ENCODE measurements around the gene CCDC188. TPM values are rescaled to one million over a fixed set of nuclear protein-coding genes. Genes with fewer than 3 reads are reported as not detected.

The CCDC188 gene
- total and polyA plus RNA-seq, 2 of the 8 experiments (the other 6 are each of a cell fraction or from before 2014, with no cell fraction given): not detected

- TF ChIP-seq, protein P1, sequence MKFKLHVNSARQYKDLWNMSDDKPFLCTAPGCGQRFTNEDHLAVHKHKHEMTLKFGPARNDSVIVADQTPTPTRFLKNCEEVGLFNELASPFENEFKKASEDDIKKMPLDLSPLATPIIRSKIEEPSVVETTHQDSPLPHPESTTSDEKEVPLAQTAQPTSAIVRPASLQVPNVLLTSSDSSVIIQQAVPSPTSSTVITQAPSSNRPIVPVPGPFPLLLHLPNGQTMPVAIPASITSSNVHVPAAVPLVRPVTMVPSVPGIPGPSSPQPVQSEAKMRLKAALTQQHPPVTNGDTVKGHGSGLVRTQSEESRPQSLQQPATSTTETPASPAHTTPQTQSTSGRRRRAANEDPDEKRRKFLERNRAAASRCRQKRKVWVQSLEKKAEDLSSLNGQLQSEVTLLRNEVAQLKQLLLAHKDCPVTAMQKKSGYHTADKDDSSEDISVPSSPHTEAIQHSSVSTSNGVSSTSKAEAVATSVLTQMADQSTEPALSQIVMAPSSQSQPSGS (IDR thresholded peaks at IDR 0.05; ENCODE audit: low read length): no peak
- TF ChIP-seq, protein P2, sequence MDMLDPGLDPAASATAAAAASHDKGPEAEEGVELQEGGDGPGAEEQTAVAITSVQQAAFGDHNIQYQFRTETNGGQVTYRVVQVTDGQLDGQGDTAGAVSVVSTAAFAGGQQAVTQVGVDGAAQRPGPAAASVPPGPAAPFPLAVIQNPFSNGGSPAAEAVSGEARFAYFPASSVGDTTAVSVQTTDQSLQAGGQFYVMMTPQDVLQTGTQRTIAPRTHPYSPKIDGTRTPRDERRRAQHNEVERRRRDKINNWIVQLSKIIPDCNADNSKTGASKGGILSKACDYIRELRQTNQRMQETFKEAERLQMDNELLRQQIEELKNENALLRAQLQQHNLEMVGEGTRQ (IDR thresholded peaks at IDR 0.05; ENCODE audit: low read length): no peak
- TF ChIP-seq SP2 (IDR thresholded peaks at IDR 0.05; ENCODE audit: low read length): no peak
- TF ChIP-seq EP300 (IDR thresholded peaks at IDR 0.05; ENCODE audit: borderline replicate concordance in 1 of 2, low read depth in 2 of 2, low read length in 2 of 2): no peak
Observed at GRCh38 chr22:20166703-20167102, 15.8 kb upstream of the CCDC188 start (continued).
